Adrenal gland (tissue), 5 donors: ENCODE measurements around the gene DENND10.

Experiments
- CTCF ChIP-seq, 6 experiments: fragments of 450-650 bp in 4 of 6; fragments of 200-600 bp in 2 of 6; sonication (generic) in 1 of 6; IDR thresholded peaks; 1 replicate in 5 of 6; 2 replicates in 1 of 6; pipeline versions ENCODE4 v1.5.1 to v1.8.0; 2016 to 2021; ENCODE audit warnings: antibody characterized with exemption in 6 of 6, mild to moderate bottlenecking in 2 of 6, moderate library complexity in 1 of 6
- POLR2A ChIP-seq, 2 donors: fragments of 450-650 bp; IDR thresholded peaks; one replicate each; pipeline ENCODE4 v1.6.1; 2017; ENCODE audit warnings: antibody characterized with exemption in 2 of 2, mild to moderate bottlenecking in 2 of 2, moderate library complexity in 1 of 2
- donor health status: DM: no; HTN: no; CAD: no.

GRCh38 chr10:119166118-119166500 is 62.2 kb downstream of the DENND10 start:
- TF ChIP-seq CTCF (IDR thresholded peaks at IDR 0.05): no peak
- no peak for TF ChIP-seq POLR2A (IDR thresholded peaks at IDR 0.05)
